NCI-H2227 (cell line): ENCODE data around the gene MYRF.

Experiments
- DNase-seq: peaks from one replicate; lab custom pipeline; 2025; ENCODE audit not compliant: unreplicated experiment; lab: John Stamatoyannopoulos, UW

The MYRF gene

DNA sequence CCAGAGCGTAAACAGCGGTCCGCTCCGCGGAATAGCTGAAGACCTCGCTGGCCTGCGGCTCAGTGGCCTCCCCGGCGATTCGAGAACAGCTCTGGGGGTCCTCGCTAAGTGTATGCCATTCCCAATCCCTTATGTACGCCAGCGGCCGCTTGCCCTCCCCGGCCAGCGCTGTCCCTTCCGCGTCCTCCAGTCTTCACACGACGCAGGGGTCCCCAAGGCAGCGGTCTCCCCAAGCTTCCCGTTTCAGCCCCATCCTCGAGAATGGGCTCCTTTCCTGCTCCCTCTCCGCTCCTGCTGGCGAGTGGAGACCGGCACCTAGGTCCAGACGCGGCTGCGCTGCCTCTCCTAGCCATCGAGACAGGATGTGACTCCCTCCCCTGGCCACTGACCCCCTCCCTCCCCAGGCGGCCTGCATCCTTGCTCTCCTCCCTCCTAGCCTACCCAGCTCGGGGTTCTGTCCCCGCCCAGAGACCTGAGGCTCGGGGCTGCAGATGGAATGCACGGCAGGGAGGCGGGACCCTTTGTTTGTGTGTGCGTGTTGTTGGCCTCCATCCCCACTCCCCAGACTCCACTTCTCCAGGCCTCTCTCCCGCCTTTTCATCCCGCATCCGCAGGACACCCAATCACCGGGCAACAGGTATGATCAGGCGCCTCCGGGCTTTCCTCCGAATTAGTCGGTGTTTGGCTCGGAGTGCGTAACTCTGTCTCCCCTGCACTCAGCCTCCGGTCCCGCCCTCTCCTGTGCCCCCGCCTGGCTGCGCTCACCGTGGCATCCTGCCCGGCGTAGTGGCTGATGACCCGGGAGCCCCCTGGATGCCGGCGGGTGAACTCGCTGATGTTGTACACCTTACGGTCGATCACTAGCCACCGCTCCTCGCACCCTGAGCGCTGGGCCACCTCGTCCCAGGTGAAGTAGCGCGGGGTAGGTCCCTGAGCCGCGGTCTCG, 63.6 kb downstream of the MYRF start:
- peak; percentile 81 for DNase-seq

- DNase-seq = peak; percentile 99
Observed at GRCh38 chr11:61816736-61817455, 64.5 kb downstream of the MYRF start, which contains the start of gene FADS1. Gene FADS1, minus strand, starts transcription at chr11:61817003. Its CDS starts 74 bp downstream, at chr11:61816929.

GRCh38 chr11:61817471-61818202, 65.2 kb downstream of the MYRF start:
- no peak for DNase-seq

GRCh38 chr11:61820174-61820573, 67.7 kb downstream of the MYRF start:
- DNase-seq = no peak

- peak; percentile 78 for DNase-seq
Observed at GRCh38 chr11:61826930-61827570, 74.6 kb downstream of the MYRF start.

- peak; percentile 97 for DNase-seq
Observed at GRCh38 chr11:61827571-61828378, 75.3 kb downstream of the MYRF start, which contains the start of gene FADS2. Gene FADS2, plus strand, starts transcription at chr11:61828300. Its CDS starts 91 bp downstream, at chr11:61828391.

GRCh38 chr11:61828379-61828628, 75.9 kb downstream of the MYRF start:
- DNase-seq = no peak

GRCh38 chr11:61828629-61829407, 76.4 kb downstream of the MYRF start:
- DNase-seq = peak; percentile 79

DNA sequence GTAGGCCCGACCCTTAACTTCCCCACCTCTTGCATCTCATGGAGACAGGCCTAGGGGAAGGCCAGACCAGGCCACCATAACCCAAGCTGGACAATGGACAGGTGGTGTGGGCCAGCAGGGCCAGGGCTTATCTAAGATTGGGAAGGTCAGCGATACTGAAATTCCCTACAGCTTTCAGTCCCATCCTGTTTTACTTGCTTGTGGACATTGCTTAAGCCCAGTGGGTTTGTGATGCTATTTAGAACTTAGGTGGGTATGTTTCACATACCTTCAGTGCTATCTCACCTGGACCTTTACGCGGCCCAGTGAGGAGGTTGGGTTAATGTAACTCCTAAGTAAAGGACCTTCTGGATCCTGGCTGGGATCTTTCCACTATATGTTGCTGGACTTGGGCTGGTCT, 77.4 kb downstream of the MYRF start:
- no peak for DNase-seq

DNA sequence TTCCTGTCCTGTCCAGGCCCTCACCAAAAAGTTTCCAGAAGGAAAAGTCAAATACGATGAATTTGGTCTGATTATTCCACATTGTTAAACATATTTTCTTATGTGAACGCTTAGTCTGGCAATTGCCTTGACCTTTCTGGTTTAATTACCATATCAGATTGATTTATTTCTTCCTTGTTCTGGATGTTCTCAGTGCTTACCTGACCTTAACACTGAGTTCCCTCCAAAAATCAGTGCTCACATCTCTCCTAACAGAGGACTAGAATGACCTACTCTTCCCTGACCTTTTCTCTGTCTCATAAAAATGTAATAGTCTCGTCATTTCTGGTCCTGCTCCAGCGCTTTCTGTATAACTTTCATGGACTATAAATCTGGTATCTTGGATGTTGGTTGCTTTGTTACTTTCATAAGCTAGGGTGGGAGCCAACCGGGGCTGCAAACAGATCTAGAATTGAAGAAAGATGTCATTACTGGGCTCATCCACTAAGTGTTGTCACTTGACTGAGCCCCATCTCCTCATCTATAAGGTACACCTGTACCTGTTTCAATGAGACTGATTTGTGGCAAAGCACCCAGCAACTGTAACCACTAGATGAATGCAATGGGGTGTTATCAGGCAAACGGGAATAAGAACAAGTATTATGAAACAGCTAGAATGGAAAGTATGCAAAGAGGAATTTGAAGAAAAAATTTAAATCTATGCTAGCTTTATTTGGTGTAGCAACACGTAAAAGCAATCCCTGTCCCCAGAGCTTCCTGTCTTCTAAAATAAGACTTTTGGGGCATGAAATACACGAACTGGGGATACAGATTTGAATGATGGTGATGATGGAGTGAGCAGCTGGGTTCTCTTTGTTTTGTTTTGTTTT, 78.0 kb downstream of the MYRF start:
- no peak for DNase-seq

DNA sequence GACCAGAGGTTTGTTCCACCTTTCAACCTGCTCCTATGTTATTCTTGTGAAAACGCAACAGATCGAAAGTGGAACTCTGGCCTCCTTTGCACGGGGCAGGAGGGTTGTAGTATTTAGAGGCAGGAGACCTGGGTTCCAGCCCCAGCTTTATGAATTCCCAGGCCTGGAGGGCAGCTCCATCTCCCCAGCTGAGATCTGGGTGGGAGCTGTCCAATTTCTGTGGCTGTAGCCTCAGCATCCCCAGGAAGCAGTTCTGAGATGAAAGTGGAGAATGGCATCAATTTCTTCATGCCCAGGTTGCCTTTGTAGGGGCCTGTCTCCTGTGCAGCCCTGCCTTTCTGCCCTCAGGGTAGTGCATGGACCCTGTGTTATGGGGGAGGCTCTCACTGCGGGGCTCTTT, 79.8 kb downstream of the MYRF start:
- DNase-seq = no peak

DNA sequence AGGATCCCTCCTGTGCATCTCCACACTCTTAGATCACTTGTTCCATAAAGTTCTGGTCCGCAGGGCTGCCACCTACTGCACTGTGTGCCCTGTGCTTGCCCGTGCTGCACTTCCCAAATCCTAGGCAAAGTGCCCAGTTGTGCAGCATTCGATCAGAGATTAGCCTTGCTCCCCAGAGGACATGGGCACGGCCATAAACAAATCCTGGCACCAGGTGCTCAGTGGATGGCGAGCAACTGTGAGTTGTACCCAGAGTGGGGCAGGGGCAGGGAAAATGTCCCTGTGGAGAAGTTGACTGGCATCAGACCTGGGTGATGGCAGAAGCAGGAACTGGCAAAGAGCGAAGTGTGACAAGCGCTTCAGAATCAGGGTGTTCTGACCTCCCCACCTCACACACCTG, 80.3 kb downstream of the MYRF start:
- no peak for DNase-seq

DNA sequence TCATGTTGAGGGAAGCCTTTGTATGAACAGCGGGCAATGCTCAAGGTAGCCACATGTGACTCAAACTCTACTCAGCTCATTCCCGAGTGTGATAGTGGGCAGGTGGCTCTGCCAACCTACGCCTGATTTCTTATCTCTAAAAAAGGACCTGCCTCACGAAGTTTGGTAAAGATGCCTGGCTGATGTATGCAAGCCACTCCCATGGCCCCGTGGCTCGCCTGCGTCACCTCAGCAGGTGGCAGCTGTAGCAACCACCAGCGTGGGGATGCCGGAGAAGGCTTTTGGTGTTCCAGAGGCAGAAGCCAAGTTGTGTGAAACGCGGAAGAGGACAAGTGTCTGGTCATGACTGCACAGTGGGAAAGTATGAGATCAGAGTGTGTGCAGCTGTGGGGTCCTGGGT, 81.0 kb downstream of the MYRF start:
- no peak for DNase-seq

DNA sequence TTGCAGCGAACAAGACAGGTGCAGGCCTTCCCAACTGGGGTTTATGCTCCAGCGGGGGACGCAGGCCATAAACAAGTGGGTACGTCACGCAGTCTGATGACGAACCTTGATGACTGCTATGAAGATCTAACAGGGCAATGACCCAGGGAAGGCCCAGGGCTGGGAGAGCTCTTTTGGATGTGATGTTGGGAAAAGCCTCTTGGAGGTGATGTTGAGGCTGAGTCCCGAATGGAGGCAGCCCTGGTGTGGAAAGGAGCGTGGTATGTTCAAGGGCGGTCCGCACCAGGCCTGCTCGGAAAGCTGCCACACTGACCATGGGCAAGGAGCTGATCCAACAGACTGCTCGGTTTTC, 81.5 kb downstream of the MYRF start:
- no peak for DNase-seq

- peak; percentile 40 for DNase-seq
Observed at GRCh38 chr11:61834278-61835048, 82.0 kb downstream of the MYRF start.

GRCh38 chr11:61836193-61836592, 83.8 kb downstream of the MYRF start:
- DNase-seq = no peak

GRCh38 chr11:61837411-61838005, 85.1 kb downstream of the MYRF start:
- DNase-seq = no peak
